NB4 (cell line): ENCODE data around the gene SPC25.

Experiments used
- MYC ChIP-seq: IDR thresholded peaks from 2 replicates; pipeline ENCODE4 v1.6.1; 2011; ENCODE audit warnings: low read depth, low read length
- POLR2A ChIP-seq: IDR thresholded peaks from 2 replicates; pipeline ENCODE4 v1.6.1; 2011; ENCODE audit warnings: mild to moderate bottlenecking; ENCODE audit not compliant: insufficient read length; ENCODE audit errors: extremely low read depth
- TF ChIP-seq, protein P1 (sequence below): IDR thresholded peaks from one replicate; pipeline ENCODE4 v1.5.1; 2012; ENCODE audit warnings: low read depth, low read length

DNA sequence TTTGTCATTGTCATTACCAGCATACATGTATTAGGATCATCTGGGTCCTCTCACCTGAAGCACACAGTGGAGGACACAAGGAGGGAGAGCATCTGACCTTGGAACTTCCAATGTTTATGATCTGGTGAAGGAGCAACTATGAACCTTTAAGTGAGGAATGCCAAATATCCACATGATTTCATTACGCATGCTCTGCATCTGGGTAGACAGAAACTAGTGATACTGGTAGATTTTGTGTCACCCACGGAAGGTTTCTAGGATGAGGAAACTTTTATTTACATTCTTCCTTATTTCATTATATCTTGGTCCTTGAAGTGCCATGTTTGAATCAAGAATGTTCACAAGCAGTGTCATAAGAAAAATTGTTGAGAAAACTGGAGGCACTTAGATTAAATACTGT lies 32.1 kb downstream of the SPC25 start:
- TF ChIP-seq, protein P1, sequence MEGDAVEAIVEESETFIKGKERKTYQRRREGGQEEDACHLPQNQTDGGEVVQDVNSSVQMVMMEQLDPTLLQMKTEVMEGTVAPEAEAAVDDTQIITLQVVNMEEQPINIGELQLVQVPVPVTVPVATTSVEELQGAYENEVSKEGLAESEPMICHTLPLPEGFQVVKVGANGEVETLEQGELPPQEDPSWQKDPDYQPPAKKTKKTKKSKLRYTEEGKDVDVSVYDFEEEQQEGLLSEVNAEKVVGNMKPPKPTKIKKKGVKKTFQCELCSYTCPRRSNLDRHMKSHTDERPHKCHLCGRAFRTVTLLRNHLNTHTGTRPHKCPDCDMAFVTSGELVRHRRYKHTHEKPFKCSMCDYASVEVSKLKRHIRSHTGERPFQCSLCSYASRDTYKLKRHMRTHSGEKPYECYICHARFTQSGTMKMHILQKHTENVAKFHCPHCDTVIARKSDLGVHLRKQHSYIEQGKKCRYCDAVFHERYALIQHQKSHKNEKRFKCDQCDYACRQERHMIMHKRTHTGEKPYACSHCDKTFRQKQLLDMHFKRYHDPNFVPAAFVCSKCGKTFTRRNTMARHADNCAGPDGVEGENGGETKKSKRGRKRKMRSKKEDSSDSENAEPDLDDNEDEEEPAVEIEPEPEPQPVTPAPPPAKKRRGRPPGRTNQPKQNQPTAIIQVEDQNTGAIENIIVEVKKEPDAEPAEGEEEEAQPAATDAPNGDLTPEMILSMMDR: no peak
- TF ChIP-seq POLR2A (no peak), MYC (no peak)
